ENCODE measurements around the gene KLHL2.
"Not testable (repeated sequence)": the region's sequence is repeated elsewhere in the genome, so short reads cannot be mapped to it uniquely, and the experiment has no call there.

Gene KLHL2

DNA sequence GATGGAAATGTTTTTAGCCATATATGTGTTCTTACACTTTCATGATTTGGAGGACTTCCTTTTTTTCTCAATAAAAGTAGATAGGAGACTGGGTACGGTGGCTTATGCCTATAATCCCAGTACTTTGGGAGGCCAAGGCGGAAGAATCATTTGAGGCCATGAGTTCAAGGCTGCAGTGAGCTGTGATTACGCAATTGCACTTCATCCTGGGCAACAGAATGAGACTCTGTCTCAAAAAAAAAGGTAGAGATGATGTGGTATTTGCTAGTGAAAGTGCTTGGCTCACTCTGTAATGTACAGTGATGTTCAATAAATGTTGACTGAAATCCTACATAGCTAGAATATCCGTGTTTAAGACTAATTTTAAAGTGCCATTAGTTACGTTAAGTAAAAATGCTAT is 27.4 kb downstream of the KLHL2 start:
- no peak for DNase-seq

DNA sequence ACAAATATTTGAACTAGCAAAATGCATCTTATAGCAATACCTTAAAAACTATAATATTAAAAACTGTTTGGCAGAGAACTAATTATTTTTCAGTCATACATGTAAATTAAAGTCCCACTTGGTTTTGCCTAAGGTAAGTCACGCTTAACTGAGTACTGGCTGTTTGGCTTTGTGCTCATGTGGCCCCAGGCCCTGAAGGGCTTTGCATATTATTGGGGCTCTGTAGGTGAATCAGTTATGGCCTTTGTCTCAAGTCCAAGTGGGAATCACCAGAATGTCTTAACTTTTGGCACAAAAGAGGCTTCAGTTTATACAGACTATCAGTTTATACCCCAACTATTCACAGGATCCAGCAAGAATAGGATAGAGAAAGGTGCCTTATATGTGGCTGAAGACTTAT is 29.5 kb downstream of the KLHL2 start:
- not testable (repeated sequence) for DNase-seq

DNA sequence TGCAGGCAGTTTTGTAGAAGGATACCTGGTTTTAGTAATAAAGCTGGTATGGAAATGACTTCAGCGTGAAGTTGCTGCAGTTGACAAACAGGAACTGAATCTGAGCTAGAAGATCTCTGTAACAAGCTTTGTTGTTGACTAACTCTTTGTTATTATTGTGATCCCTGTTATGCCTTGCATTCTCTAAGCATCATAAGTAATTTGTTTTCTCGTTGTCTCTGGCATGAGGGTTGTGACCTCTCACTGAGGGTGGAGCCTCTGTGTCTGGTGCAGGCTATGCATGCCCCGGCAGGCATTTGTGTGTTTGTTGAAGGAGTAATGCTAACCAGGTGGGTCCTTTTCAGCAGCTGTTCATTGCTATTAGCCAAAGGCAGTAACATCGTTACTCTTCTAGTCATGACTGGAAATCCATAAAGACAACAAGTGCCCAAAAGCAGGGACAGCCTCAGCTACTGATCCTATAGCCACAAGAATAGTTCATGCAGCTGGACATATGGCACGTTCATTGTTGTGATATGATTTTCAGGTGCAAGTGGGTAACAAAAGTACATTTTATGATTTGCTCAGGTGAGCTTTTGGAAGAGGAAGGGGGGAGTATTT is 30.8 kb downstream of the KLHL2 start:
- DNase-seq, result peak; percentile 46 to 65

DNA sequence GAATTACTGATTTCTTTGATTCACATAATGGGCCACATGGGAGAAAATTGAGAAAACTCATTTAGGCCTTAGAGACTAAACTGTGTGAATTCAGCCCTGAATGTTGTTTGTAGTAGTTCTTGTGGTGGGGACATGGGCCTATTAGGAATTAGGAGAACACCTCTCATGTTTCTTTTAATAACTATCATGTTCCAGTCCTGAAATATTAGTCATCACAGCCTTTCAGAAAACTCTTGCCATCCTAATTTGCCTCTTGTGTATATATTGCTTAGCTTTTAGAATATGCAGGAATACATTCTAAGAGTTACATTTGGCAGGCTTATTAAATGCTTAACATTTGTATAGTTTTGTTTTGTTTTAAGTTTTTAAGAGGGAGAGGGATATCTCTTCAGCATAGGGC is 33.4 kb downstream of the KLHL2 start:
- DNase-seq, result peak in 1 of 2 experiments; percentile 82

DNA sequence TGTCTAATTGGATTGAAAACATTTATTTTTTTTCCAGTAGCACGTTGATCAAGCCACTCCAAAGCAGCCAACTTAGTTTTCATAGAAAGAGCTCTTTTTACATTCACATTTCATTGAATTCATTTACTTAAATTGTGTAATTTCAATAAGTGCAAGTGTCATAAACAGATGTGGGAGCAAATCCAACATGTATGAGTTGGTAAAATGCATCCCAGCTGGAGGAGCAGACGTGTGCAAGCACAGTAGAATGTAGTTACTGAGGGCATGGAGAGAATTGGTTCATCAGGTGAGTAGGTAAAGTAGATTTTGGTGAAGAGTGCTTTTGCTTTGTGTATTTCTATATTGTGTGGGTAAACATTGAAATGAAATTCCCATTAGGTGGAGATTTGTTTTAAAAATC is 36.8 kb downstream of the KLHL2 start:
- not testable (repeated sequence) for DNase-seq

DNA sequence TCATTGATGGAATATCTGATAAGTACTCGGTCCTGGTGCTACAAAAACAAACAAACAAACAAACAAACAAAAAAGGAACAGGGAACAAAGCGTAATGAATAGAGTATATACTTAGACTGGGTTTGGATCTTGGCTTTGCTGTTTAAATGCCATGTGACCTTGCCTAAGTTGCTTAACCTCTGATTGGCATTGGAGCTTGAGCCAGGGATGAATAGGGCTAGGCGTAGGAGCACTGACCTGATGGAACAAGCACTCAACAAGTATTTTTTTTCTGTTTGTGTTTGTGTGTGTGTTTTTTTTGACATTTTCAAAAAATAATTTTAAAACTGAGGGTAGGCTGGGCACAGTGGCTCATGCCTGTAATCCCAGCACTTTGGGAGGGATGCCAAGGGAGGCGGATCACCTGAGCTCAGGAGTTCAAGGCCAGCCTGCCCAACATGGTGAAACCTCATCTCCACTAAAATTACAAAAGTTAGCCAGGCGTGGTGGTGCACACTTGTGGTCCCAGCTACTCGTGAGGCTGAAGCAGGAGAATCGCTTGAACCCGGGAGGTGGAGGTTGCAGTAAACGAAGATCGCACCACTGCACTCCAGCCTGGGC is 37.3 kb downstream of the KLHL2 start:
- DNase-seq, result not testable (repeated sequence)

DNA sequence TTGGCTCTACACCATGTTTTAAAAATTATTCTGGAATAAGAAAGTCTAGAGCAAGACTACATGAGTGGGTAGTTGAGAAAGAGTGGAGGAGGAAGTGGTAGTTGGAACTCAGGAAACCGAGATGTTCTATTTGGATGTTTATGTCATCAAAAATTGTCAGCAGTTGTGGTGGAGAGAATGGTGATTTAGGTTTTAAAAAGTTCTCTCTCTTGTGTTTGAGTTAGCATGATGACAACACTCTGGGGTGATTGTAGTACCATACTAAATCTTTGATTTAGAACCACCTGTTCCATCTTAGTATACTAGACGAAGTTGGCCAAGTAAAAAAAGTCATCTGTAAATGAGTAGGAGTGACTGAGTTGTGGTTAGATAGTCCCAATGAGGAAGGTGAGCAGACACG is 40.7 kb downstream of the KLHL2 start:
- DNase-seq, result no peak

DNA sequence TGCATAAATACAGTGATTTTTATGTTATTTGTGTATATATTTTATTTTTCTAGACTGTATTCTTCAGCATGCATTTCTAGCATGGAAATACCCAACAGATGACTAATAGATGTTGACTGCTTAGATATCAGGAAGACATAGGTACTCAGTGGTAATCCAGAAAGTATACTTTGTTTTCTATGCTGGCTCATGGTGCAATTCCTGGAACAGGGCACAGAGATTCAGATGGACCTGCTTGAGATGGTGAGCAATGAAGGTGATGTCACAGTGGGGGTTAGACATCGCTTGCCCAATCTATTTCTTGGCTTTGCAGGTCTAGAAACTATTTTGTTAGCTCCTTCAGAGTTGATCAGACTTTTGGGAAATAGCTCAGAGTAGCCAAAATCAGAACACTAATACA is 41.5 kb downstream of the KLHL2 start:
- DNase-seq, result not testable (repeated sequence)

DNA sequence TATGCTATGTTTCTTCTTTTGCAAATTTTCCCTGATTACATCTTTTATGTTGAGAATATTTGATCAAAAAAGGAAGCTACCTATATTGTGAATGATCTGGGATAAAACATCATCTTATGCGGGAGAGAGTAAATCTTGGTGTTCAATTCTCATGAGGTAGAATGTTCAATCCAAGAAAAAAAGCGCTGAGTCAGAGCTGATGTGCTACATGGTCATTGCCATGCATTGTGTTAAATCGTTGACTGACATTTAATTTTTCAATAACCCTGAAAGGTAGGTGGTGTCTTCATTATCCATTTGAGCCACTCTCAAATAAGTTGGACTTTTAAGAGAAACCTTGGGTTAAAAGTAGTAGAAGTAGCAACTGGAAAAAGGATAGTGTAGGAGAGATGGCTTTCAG is 47.4 kb downstream of the KLHL2 start:
- DNase-seq, result not testable (repeated sequence)

DNA sequence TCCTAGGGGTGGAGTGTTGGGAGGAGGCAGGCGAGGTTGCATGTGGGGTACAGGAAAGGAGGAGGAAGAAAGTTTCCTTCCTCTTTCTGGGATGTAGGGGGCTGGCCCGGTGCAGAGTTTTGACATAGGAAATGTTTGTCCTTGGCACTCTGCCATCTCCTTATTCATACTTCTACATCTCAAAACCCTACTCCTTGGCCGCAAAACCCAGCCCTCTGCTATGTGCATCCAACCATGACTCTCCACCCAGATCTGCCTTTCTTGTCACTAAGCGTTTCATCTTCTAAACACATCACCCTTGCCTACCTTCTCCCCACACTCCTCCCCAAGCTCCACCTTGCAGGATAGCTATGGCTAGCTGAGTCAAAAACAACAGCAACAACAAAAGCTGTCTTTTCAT is 48.1 kb downstream of the KLHL2 start:
- DNase-seq, result not testable (repeated sequence)

DNA sequence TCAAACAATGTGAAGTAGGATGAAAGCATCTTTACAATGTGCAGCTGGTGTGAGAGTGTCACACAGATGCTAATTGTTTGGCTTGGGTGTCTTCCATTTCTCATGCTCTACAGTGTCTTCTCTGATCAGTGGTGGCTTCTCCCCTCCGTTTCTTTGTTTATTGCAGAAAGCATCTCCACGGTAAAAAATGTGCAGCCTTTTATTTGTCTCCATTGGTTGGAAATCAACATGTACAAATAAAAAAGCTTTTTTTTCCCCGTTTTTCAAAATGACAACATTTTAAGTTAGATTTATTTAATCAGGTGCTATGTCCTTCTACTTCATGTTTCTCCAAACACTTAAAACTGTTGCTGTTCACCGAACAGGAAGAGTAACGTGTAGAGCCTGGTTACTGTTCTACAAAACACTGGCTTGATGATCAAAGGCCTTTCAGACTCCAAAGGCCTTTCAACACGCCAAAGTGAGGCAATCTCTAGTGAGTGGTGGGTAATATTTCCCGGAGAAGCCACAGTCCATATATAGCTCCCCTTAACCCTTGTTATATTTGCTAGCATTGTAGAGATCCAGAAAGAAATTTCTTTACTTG is 48.8 kb downstream of the KLHL2 start:
- DNase-seq, result not testable (repeated sequence)

DNA sequence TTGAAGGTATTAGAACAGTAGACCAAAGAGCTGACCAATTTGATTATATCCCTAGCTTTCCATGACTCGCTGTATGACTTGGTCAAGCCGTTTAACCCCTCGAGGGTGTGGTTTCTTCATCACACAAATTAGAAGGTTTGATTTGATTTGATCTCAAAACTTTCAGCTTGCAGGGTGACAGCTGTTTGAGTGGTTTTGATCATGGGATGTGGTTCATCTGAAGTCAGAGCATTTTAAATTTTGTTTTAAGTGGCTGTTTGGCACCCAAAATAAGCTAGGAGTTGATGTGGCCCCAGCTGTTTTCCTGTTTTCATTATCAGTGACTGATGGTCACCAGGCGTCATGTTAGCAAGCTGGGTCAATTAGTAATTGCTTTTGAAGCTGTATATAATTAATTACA is 52.4 kb downstream of the KLHL2 start:
- DNase-seq, result not testable (repeated sequence)

DNA sequence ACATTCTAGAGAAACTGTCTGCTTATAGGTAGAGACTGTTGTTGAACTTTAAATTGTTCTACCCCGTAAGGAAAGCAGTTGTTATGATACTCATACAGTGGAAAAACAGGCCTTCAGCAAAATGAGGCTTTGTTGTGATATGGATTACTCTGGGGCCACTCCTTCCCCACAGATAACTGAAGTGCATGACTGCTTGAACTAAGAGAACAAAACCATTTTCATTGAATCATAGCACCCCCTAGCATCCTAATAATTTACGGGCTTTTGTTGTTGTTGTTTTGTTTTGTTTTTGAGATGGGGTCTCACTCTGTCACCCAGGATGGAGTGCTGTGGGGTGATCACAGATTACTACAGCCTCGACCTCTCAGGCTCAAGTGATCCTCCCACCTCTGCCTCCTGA is 54.9 kb downstream of the KLHL2 start:
- DNase-seq, result not testable (repeated sequence)

DNA sequence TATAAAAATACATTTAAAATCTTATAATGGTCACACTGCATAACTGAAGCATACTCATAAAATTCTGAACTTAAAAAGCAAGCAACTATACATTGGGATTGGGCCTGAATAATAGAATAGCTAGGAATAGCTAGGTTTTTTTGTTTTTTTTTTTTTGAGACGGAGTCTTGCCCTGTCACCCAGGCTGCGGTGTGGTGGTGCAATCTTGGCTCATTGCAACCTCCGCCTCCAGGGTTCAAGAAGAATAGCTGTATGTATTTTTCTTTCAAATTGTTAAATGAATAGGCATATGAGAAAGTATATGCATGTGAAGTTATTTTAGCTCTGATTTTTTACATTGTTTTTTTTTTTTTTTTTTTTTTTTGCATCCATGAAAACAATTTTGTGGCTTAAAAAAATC is 56.1 kb downstream of the KLHL2 start:
- DNase-seq, result not testable (repeated sequence)

DNA sequence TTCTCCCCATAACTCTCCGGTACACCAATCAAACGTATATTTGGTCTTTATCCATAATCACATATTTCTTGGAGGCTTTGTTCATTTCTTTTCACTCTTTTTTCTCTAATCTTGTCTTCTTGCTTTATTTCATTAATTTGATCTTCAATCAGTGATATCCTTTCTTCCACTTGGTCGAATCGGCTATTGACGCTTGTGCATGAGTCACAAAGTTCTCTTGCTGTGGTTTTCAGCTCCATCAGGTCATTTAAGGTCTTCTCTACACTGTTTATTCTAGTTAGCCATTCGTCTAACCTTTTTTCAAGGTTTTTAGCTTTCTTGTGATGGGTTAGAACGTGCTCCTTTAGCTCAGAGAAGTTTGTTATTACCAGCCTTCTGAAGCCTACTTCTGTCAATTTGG is 62.6 kb downstream of the KLHL2 start:
- not testable (repeated sequence) for DNase-seq

DNA sequence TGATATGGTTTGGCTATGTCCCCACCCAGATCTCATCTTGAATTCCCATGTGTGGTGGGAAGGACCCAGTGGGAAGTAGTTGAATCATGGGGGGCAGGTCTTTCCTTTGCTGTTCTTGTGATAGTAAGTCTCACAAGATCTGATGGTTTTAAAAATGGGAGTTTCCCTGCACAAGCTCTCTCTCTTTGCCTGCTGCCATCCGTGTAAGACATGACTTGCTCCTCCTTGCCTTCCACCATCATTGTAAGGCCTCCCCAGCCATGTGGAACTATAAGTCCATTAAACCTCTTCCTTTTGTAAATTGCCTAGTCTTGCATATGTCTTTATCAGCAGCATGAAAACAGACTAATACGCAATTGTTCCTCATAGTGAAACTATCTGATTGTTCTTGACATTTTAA is 66.1 kb downstream of the KLHL2 start:
- DNase-seq, result not testable (repeated sequence)

DNA sequence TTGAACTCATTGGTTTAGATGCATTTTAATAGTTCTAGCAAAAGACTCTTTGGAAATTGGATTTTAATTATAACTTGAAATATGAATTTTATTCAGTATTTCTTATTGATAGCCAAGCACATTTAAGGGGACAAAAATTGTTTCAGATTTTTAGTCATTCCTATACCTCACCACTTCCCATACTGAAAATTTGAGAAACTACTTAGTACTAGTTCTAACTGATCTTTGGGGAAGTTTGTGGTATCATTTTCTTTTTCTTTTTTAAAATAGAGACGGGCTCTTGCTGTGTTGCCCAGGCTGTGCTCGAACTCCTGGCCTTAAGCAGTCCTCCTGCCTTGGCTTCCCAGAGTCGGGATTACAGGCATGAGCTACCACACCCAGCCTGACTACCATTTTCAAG is 68.0 kb downstream of the KLHL2 start:
- DNase-seq, result not testable (repeated sequence)

DNA sequence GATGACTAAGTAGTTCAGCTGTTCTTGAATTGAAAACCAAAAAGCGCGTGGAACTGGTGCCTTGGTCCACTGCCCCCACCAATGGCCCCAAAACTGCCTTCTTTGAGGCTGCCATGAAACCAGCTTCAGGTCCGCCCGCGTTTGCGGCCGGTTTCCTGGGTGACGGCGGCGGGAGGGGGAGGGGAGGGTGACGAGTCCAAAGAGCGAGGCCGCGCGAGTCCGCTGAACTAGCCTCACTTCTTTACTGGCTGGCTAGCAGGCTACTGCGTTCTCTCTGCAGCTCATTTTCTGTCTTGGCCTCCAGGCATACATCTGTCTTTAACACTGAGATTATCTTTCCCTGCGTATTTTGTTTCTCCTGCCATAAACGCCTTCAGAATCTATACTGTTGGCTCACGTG is 72.2 kb downstream of the KLHL2 start:
- DNase-seq, result not testable (repeated sequence)

DNA sequence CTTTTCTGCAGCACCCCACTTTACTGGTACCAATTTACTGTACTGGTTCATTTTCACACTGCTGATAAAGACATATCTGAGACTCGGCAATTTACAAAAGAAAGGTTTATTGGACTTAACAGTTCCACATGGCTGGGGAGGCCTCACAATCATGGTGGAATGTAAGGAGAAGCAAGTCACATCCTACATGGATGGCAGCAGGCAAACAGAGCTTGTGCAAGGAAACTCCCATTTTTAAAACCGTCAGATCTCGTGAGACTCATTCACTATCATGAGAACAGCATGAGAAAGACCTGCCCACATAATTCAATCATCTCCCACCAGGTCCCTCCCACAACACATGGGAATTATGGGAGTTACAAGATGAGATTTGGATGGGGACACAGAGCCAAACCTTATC is 77.3 kb downstream of the KLHL2 start:
- DNase-seq, result not testable (repeated sequence)

DNA sequence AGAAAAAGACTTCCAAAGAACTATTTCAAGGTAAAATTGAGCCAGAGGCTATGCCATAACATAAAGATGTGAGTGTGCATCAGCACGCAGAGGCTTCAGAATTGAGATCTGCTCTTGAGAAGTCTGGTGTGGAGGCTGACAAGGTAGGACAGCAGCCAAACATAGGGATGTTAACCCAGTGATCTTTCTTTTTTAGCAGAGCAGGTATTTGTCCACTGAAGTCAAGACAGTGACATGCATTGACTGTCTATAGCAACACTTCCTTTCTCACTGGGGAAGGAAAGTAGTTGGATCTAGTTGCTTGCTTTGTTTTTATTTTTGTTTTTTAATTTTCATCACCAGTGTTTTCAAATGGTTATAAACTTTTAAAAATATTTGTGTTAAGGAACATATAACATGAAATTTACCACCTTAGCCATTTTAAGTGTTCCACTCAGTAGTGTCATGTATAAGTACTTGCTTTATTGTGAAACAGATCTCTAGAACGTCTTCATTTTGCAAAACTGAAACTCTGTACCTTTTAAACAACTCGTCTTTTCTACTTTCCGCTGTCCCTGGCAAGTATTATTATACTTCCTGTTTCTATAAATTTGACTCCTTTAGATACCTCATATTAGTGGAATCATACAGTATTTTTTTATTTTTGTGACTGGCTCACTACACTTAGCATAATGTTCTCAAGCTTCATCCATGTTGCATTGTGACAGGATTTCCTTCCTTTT is 79.4 kb downstream of the KLHL2 start:
- not testable (repeated sequence) for DNase-seq

DNA sequence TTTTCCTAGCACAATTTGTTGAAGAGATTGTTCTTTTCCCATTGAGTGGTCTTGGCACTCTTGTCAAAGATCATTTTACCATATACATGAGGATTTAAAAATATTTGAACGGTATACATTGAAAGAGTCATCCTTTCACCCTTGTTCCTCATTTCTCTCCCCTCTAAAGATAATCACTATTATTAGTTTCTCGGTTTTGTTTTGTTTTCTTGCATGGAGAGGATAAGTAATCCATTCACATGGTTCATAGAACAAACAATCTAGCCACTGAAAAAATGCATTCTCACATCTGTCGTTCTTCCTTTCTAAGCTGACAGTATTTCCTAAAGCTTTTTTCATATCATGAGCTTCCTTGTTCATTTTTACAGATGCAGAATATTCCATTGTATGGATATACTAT is 80.9 kb downstream of the KLHL2 start:
- no peak for DNase-seq

DNA sequence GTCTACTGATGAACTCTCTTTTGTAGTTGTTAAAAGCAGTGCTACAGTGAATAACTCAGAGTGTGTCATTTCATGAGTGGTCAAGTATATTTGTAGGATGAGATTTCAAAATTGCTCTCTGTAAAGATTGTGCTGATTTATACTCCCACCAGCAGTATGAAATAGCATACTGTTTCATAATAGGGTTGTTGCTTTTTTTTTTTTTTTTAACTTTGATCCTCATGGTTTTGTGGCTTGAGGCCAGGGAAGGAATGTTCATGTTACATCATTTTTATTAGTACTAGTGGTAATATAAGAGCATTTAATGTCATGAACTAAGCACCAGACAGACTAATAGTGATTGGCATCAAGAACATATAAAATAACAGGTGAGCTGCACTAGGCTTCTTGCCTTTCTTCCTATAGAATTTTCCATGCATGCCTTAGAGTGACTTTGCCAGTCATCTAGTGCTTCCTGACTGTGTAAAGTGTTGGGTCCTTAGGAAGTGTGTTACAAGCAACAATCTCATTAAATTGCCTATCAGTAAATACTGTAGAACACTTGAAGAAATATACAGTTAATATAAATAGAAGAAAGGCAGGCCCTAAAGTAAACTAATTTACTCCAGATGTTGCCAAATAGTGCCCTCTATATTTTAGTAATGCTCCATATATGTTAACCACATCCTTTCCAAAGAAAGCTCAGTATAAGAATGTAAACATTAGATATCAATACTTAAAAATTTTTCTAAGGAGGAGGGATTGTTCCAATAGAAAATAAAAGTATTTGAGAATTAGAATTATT is 81.5 kb downstream of the KLHL2 start:
- DNase-seq, result no peak

DNA sequence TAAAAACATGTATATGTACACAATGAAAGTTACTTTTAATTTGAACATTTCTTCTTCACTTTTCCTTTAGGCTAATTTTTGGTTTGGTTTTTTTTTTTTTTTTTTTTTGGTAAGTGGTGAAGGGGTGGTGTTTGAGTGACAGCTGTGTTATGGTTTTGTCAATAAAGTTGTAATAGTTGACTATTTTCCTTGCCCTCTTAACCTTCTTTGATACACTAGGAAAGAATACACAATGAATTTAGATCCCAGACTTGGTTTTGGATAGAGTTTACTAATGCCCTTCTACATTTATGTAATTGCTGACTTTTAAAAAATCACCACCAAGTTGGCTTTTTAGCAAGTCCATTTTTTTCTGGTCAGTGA is 82.0 kb downstream of the KLHL2 start:
- no peak for DNase-seq
